Nephron progenitor cell (in vitro differentiated cells): ENCODE results near the gene GNB1.

Experiments
- DNase-seq: peaks from one replicate; pipeline ENCODE4 v3.0.0; 2021
- H3K27ac Mint-ChIP-seq: 2 replicates; pipeline ENCODE4 v1.8.0; 2021; ENCODE audit warnings: mild to moderate bottlenecking, moderate library complexity, mixed read lengths
- H3K27me3 Mint-ChIP-seq: 2 replicates; pipeline ENCODE4 v1.8.0; 2021; ENCODE audit warnings: mild to moderate bottlenecking, low read depth, mixed read lengths; ENCODE audit not compliant: poor library complexity
- H3K36me3 Mint-ChIP-seq: 2 replicates; pipeline ENCODE4 v1.8.0; 2021; ENCODE audit warnings: low read depth, mixed read lengths
- H3K4me1 Mint-ChIP-seq: 2 replicates; pipeline ENCODE4 v1.8.0; 2021; ENCODE audit warnings: mixed read lengths
- H3K4me3 Mint-ChIP-seq: 2 replicates; pipeline ENCODE4 v1.8.0; 2021; ENCODE audit warnings: mild to moderate bottlenecking, moderate library complexity, mixed read lengths
- H3K9me3 Mint-ChIP-seq: 2 replicates; pipeline ENCODE4 v1.8.0; 2021; ENCODE audit warnings: mild to moderate bottlenecking, moderate library complexity, mixed read lengths
- TF ChIP-seq, protein P1 (sequence below): fragments of 200-600 bp; sonication (generic); IDR thresholded peaks from 2 replicates; pipeline ENCODE4 v1.5.0; 2021; ENCODE audit warnings: antibody characterized with exemption

The GNB1 gene

DNA sequence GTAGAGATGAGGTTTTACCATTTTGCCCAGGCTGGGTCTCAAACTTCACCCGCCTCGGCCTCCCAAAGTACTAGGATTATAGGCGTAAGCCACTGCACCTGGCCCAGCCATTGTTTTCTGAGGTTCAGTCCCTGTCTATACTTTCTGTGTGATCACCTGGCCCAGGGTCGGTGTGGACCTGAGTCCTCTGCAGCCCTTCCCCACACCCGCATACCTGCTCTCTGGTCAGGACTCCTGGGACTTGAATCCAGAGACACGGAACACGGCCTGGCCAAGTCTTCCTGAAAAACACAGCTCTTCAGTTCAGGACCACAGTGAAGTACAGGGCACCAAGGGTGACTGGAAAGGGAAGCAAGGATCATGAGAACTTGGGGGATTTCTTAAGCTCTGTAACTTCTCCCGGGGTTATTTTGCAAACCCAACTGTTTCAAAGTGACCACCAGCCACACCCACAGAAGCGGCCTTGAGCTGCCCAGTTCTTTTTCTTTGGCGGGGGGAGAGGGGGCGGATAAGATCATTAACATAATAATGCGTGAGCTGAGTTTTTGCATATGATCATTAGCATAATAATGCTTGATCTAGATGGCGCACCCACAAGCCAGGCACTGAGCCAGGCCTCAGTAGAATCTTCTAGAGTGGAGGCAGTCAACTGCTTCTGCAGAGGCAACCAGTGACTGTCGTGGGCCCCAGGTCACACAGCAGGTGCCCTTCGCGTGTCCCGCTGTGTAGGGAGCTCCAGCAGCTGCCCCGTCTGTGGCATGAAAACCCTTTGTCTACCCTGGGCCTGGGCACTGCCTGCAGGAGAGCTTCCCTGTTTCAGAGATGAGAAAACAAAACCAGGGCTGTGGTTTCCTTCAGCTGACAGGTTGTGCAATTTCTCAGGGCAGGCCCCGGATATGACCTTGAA lies 110.9 kb downstream of the GNB1 start:
- peaks cover 49% of the 10 kb centered on the region for H3K4me1 Mint-ChIP-seq
- TF ChIP-seq, protein P1, sequence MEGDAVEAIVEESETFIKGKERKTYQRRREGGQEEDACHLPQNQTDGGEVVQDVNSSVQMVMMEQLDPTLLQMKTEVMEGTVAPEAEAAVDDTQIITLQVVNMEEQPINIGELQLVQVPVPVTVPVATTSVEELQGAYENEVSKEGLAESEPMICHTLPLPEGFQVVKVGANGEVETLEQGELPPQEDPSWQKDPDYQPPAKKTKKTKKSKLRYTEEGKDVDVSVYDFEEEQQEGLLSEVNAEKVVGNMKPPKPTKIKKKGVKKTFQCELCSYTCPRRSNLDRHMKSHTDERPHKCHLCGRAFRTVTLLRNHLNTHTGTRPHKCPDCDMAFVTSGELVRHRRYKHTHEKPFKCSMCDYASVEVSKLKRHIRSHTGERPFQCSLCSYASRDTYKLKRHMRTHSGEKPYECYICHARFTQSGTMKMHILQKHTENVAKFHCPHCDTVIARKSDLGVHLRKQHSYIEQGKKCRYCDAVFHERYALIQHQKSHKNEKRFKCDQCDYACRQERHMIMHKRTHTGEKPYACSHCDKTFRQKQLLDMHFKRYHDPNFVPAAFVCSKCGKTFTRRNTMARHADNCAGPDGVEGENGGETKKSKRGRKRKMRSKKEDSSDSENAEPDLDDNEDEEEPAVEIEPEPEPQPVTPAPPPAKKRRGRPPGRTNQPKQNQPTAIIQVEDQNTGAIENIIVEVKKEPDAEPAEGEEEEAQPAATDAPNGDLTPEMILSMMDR: no peak
- peaks cover 14% of the 10 kb centered on the region for H3K27me3 Mint-ChIP-seq
- H3K27ac Mint-ChIP-seq: no peak overlapping the region
- H3K4me3 Mint-ChIP-seq: peak overlapping the region; percentile 74
- no peaks in the 10 kb centered on the region for H3K9me3 Mint-ChIP-seq
- DNase-seq: no peak
- peaks cover 16% of the 10 kb centered on the region for H3K36me3 Mint-ChIP-seq

DNA sequence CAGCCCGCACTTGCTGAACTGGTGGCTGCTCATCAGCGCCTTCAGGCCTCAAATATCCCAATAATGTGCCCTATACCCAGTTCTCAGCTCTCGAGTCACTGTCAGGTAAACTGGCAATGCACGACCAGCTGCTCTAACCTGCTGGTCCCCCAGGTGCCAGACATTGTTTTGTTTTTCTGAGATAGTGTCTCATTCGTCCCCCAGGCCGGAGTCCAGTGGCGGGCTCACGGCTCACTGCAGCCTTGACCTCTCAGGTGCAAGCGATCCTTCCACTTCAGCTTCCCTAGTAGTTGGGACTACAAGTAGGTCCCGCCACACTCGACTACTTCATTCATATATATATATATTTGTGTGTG lies 111.6 kb downstream of the GNB1 start:
- H3K27ac Mint-ChIP-seq: peak overlapping the region; percentile 64
- peaks cover 13% of the 10 kb centered on the region for H3K27me3 Mint-ChIP-seq
- H3K36me3 Mint-ChIP-seq: peaks cover 15% of the 10 kb centered on the region
- H3K4me3 Mint-ChIP-seq: peak overlapping the region; percentile 74
- TF ChIP-seq, protein P1: no peak
- H3K4me1 Mint-ChIP-seq: peaks cover 49% of the 10 kb centered on the region
- H3K9me3 Mint-ChIP-seq: no peaks in the 10 kb centered on the region
- no peak for DNase-seq

DNA sequence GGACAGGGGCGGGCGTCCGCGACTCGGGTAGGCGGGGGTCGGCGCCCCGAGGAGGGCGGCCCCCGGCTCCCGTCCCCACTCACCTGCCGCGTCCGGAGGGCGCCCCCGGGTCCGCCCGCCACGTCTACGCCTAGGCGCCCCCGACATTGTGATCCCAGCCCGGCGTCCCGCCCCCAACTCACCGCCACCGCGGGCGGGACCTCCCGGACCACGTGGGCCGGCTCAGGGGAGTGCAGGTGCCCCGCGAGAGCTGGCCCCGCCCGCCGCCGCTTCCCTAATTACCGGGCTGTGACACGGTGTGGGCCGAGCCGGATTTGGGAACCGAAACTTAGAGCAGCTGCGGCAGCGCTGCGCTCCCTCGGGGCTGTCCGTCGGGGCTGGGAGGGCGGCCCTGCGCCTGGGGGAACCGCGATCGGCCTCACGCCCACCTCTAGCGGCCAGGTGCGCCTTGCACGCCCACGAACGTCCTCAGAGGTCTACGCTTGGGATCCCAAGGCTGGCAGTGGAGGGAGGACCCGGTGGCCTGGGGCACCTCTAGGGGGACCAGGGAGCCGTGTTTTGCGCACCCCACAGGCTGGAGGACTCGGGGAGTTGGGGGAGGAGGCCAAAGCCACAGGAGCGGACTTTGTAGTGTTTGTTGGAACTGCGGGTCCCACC lies 112.1 kb downstream of the GNB1 start:
- peaks cover 17% of the 10 kb centered on the region for H3K36me3 Mint-ChIP-seq
- TF ChIP-seq, protein P1: peak; percentile 21
- peak; percentile 70 for DNase-seq
- peaks cover 49% of the 10 kb centered on the region for H3K4me1 Mint-ChIP-seq
- H3K27me3 Mint-ChIP-seq: peaks cover 13% of the 10 kb centered on the region
- H3K9me3 Mint-ChIP-seq: no peaks in the 10 kb centered on the region
- H3K4me3 Mint-ChIP-seq: peak overlapping the region; percentile 74
- H3K27ac Mint-ChIP-seq: no peak overlapping the region

DNA sequence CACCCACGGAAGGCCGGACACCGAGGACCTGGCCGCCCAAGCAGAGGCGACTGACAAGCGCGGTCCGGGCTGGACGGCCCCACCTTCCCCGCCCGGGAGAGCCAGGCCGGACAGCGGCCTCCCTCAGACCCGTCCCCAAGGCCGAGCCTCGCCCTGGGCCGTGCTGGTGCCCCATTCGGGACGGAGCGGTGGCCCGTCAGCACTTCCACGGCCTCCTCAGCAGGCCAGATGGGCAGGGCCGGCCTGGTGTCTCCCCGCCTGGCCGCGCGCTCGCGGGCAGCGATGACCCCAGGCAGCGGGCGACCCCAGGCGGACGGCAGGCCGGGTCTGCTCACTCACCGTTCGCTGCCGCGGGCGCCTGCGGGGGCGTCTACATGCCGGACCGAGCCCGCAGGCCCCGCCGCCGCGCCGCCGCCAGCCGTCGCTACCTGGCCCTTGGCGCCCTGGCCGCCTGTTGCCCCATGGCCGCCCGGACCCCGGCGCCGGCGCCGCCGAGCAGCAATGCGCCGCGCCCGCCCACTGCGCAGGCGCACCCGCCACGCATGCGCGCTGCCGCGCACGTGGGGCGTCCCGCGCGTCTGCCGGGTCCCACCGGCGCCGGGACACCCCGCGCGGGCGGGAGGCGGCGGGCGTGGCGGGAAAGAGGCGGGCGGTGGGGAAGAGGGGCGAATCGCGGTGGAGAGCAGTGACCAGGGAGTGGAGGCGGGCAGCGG lies 112.8 kb downstream of the GNB1 start, which contains the start of gene NADK:
Gene NADK, minus strand, starts transcription at position 521 of the 713 bp plus-strand sequence. CDS start 13,064 bp downstream, outside the sequence.
- Mint-ChIP-seq H3K4me1 (peaks cover 45% of the 10 kb centered on the region), H3K9me3 (no peaks in the 10 kb centered on the region), H3K36me3 (peaks cover 23% of the 10 kb centered on the region), H3K4me3 (peak within 1 kb of the TSS; percentile 91), H3K27ac (peak within 1 kb of the TSS; percentile 64), H3K27me3 (peaks cover 13% of the 10 kb centered on the region)
- TF ChIP-seq, protein P1: no peak
- DNase-seq: peak; percentile 79

DNA sequence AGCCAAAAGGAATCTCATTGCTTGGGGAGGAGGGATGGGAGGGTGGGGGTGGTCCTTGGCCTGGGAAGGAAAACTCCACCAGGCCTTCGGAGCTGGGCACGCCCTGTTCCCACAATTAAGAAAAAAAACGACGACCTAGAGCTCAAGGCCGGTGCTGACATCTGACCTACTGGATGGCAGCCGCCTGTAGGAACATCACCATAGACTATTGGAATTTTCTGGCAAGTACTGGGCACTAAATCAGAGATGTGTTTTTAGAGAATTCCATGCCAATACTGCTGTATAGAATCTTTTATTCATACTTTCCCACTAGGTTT lies 113.3 kb downstream of the GNB1 start:
- Mint-ChIP-seq H3K27ac (no peak overlapping the region), H3K27me3 (peaks cover 13% of the 10 kb centered on the region), H3K4me1 (peaks cover 43% of the 10 kb centered on the region), H3K4me3 (peak overlapping the region; percentile 91), H3K36me3 (peaks cover 29% of the 10 kb centered on the region), H3K9me3 (peaks cover 2% of the 10 kb centered on the region)
- TF ChIP-seq, protein P1: no peak
- DNase-seq: no peak
